ENCODE measurements around the gene IL19. TPM values are rescaled to one million over a fixed set of nuclear protein-coding genes. Genes with fewer than 3 reads are reported as not detected.

The IL19 gene
- total RNA-seq, 4 donors from 2014 or later: not detected

DNA sequence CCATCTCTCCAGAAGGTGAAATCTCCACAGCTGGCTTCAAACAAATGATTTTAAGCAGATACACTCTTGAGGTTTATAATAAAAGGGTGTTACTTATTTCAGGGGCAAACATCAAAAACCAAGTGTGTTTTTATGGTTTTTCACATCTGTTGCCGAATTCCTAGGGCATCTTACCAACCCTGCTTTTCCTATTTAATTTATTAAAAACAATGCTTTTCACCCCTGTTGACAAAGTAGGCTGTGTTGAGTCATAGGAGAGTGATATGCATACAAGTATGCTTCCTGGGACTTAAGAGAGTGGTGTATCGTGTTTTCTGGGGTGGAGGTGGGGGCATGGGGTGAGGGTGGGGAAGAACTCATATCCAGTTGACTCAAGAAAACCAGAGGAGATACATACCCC is 65.5 kb downstream of the IL19 start:
- no peak for DNase-seq (ENCODE audit: low spot score in 2 of 2)
- H3K36me3 ChIP-seq: no peaks in the 10 kb centered on the region
- peaks cover 0 to 8% (median 0%) of the 10 kb centered on the region in 4 donors for H3K4me1 ChIP-seq
- H3K27ac ChIP-seq: no peak overlapping the region
- no peaks in the 10 kb centered on the region for H3K9me3 ChIP-seq
- peaks cover 0 to 5% of the 10 kb centered on the region in 2 donors for H3K27me3 ChIP-seq
- TF ChIP-seq EP300 (IDR thresholded peaks at IDR 0.05): no peak
- no peak overlapping the region for H3K4me3 ChIP-seq
- 73 to 75% methylated on average over 2 of the region's 2 CpGs for WGBS, 2 donors

DNA sequence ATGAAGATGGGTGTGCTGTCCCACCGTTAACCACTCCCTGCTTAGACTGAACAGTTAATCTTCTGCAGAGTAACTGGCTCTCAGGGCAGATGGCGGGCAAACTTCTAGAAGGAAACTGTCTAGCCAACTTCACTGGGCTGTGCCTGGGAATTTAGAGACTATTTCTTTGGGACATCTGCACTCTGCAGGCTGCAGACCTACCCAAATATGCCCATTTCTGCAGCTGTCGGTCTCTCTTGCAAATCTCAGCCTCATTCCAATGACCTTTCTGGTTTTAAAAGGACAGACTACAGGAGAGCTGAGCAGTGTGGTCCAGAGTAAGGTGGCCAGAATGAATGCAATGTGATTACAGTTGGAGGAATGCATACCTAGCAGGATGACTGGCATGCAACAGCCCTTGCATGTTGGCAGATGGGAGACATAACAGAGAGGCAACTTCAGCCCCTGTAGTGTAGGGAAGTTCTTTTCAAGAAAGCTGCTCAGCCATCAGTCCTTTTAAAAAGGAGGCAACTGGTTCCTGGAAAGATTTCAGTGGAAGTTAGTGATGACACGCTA is 68.5 kb downstream of the IL19 start:
- no peaks in the 10 kb centered on the region for H3K4me1 ChIP-seq
- no peak for DNase-seq (ENCODE audit: low spot score in 2 of 2)
- WGBS, 2 donors: 68 to 87% methylated on average over 4 of the region's 4 CpGs
- TF ChIP-seq POLR2A (IDR thresholded peaks at IDR 0.05): no peak
- TF ChIP-seq, protein P1, sequence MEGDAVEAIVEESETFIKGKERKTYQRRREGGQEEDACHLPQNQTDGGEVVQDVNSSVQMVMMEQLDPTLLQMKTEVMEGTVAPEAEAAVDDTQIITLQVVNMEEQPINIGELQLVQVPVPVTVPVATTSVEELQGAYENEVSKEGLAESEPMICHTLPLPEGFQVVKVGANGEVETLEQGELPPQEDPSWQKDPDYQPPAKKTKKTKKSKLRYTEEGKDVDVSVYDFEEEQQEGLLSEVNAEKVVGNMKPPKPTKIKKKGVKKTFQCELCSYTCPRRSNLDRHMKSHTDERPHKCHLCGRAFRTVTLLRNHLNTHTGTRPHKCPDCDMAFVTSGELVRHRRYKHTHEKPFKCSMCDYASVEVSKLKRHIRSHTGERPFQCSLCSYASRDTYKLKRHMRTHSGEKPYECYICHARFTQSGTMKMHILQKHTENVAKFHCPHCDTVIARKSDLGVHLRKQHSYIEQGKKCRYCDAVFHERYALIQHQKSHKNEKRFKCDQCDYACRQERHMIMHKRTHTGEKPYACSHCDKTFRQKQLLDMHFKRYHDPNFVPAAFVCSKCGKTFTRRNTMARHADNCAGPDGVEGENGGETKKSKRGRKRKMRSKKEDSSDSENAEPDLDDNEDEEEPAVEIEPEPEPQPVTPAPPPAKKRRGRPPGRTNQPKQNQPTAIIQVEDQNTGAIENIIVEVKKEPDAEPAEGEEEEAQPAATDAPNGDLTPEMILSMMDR (IDR thresholded peaks at IDR 0.05): no peak
- TF ChIP-seq EP300 (IDR thresholded peaks at IDR 0.05): no peak
- no peaks in the 10 kb centered on the region for H3K9me3 ChIP-seq
- no peaks in the 10 kb centered on the region for H3K36me3 ChIP-seq
- H3K4me3 ChIP-seq: no peak overlapping the region
- H3K27me3 ChIP-seq: peaks cover 0 to 5% of the 10 kb centered on the region in 2 donors
- no peak overlapping the region for H3K27ac ChIP-seq

DNA sequence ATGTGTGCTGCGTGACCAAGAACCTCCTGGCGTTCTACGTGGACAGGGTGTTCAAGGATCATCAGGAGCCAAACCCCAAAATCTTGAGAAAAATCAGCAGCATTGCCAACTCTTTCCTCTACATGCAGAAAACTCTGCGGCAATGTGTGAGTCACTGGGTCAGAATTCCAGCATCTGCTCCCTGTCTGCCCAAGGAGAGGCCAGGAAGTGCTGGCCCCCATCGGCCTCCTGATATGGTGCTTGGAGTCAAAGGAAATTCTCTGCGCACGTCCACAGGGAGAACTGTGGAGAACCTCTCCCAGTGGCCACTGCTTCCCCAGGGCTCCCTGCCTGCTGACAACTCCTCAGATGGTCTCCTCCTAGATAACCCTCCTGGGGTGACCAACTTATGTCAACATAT is 69.3 kb downstream of the IL19 start:
- TF ChIP-seq, protein P1 (IDR thresholded peaks at IDR 0.05): no peak
- no peak for TF ChIP-seq EP300 (IDR thresholded peaks at IDR 0.05)
- TF ChIP-seq POLR2A (IDR thresholded peaks at IDR 0.05): no peak
- Histone ChIP-seq H3K27ac (no peak overlapping the region), H3K27me3 (peaks cover 0 to 5% of the 10 kb centered on the region in 2 donors), H3K4me1 (no peaks in the 10 kb centered on the region), H3K4me3 (no peak overlapping the region), H3K9me3 (no peaks in the 10 kb centered on the region), H3K36me3 (no peaks in the 10 kb centered on the region)
- WGBS, 2 donors: 91% methylated on average over 7 of the region's 7 CpGs
- no peak for DNase-seq (ENCODE audit: low spot score in 2 of 2)

DNA sequence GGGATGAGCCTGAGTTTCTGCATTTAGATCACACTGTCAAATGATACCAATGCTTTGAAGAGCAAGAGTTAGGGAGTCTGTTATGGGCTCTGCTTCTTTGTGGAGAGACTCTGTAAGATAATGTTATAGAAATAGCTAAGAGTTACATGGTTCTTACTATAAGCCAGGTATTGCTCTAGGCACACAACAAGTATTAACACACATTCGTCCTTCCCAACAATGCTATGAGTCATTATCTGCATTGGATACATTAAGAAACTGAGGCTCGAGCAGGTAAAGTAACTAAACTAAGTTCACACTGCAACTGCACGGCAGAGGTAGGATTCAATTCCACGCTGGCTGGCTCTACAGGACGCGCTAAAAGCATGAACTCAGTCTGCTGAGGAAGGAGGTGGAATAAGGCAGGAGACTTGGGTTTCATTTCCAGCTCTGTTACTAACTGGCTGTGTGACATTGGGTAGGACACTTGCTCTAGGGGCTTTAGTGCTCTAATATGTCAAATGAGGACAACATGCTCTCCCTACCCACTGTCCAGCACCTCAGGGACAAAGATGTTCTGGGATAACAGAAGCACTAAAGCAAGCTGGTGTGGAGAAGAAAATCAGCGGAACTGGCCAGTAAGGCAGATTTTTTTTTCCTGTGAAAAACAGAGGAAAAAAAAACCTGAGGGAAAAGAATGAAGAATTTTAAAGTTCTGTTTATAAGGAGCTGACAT is 71.2 kb downstream of the IL19 start:
- TF ChIP-seq, protein P1 (IDR thresholded peaks at IDR 0.05): no peak
- TF ChIP-seq POLR2A (IDR thresholded peaks at IDR 0.05) (no peak), EP300 (IDR thresholded peaks at IDR 0.05) (no peak)
- Histone ChIP-seq H3K9me3 (no peaks in the 10 kb centered on the region), H3K4me3 (no peak overlapping the region), H3K27me3 (peaks cover 0 to 5% of the 10 kb centered on the region in 2 donors), H3K4me1 (no peaks in the 10 kb centered on the region), H3K36me3 (no peaks in the 10 kb centered on the region), H3K27ac (no peak overlapping the region)
- DNase-seq (ENCODE audit: low spot score in 2 of 2): no peak
- 88 to 89% methylated on average over 7 of the region's 7 CpGs for WGBS, 2 donors

DNA sequence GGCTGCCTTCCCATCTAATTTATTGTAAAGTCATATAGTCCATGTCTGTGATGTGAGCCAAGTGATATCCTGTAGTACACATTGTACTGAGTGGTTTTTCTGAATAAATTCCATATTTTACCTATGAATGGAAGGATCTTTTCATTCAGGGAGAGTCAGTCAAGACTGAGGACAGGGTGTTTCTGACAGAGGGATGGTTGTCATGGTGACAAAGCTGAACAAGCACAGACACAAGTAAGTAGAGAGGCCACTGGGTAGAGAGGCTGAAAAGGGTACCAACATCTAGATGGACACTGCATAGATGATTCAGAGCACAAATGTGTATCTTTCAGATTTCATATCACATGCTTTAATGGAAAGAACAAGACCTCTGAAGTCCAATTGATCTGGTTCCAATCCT is 72.3 kb downstream of the IL19 start:
- Histone ChIP-seq H3K36me3 (no peaks in the 10 kb centered on the region), H3K27me3 (no peaks in the 10 kb centered on the region), H3K27ac (no peak overlapping the region), H3K4me1 (no peaks in the 10 kb centered on the region), H3K4me3 (no peak overlapping the region), H3K9me3 (peaks cover 0 to 4% (median 0%) of the 10 kb centered on the region in 4 donors)
- TF ChIP-seq, protein P1 (IDR thresholded peaks at IDR 0.05): no peak
- TF ChIP-seq EP300 (IDR thresholded peaks at IDR 0.05): no peak
- TF ChIP-seq POLR2A (IDR thresholded peaks at IDR 0.05): no peak
- DNase-seq (ENCODE audit: low spot score in 2 of 2): no peak
